Nephron (organoid): ENCODE results near the gene TTC33.

Experiments used
- H3K27ac Mint-ChIP-seq, 3 experiments: 2 replicates each; pipeline ENCODE4 v1.8.0; 2020; ENCODE audit warnings: mixed read lengths in 3 of 3, mild to moderate bottlenecking in 2 of 3, moderate library complexity in 1 of 3
- H3K27me3 Mint-ChIP-seq: 2 replicates; pipeline ENCODE4 v1.8.0; 2021; ENCODE audit warnings: low read depth, mild to moderate bottlenecking, moderate library complexity, mixed read lengths
- H3K36me3 Mint-ChIP-seq: 2 replicates; pipeline ENCODE4 v1.8.0; 2020; ENCODE audit warnings: low read depth, mixed read lengths
- H3K4me1 Mint-ChIP-seq: 2 replicates; pipeline ENCODE4 v1.8.0; 2020; ENCODE audit warnings: mixed read lengths
- H3K4me3 Mint-ChIP-seq, 3 experiments: 2 replicates each; pipeline ENCODE4 v1.8.0; 2020; ENCODE audit warnings: mild to moderate bottlenecking in 3 of 3, mixed read lengths in 3 of 3, moderate library complexity in 2 of 3
- H3K9me3 Mint-ChIP-seq: 2 replicates; pipeline ENCODE4 v1.8.0; 2020; ENCODE audit warnings: mixed read lengths
- TF ChIP-seq, protein P1 (sequence below), 3 experiments: fragments of 200-600 bp; sonication (generic); IDR thresholded peaks; one replicate each; pipeline ENCODE4 v1.5.0; 2021; ENCODE audit warnings: antibody characterized with exemption in 3 of 3; ENCODE audit not compliant: unreplicated experiment in 3 of 3

Gene TTC33

DNA sequence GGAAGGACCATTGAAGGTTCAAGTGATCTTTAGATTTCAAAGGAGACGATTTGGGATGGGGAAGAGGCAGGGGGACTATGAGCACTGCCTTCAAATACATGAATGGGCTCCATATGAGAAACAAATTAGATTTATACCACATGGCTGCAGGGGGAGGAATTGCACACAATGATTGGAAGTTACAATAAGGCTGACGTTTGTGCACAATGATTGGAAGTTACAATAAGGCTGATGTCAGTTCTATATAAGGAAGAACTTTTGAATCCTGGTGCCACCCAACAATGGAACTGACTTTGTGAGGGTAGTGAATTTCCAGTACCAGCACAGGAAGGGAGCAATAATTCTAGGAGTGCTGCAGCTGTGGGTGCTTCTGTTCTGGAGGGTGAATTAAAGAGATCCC lies 171.7 kb downstream of the TTC33 start:
- no peaks in the 10 kb centered on the region for H3K4me1 Mint-ChIP-seq
- no peak overlapping the region for H3K27ac Mint-ChIP-seq
- no peak overlapping the region for H3K4me3 Mint-ChIP-seq
- H3K9me3 Mint-ChIP-seq: no peaks in the 10 kb centered on the region
- no peaks in the 10 kb centered on the region for H3K27me3 Mint-ChIP-seq
- TF ChIP-seq, protein P1, sequence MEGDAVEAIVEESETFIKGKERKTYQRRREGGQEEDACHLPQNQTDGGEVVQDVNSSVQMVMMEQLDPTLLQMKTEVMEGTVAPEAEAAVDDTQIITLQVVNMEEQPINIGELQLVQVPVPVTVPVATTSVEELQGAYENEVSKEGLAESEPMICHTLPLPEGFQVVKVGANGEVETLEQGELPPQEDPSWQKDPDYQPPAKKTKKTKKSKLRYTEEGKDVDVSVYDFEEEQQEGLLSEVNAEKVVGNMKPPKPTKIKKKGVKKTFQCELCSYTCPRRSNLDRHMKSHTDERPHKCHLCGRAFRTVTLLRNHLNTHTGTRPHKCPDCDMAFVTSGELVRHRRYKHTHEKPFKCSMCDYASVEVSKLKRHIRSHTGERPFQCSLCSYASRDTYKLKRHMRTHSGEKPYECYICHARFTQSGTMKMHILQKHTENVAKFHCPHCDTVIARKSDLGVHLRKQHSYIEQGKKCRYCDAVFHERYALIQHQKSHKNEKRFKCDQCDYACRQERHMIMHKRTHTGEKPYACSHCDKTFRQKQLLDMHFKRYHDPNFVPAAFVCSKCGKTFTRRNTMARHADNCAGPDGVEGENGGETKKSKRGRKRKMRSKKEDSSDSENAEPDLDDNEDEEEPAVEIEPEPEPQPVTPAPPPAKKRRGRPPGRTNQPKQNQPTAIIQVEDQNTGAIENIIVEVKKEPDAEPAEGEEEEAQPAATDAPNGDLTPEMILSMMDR (IDR thresholded peaks at IDR 0.05; ENCODE audit: unreplicated experiment in 3 of 3): no peak
- H3K36me3 Mint-ChIP-seq: no peaks in the 10 kb centered on the region

DNA sequence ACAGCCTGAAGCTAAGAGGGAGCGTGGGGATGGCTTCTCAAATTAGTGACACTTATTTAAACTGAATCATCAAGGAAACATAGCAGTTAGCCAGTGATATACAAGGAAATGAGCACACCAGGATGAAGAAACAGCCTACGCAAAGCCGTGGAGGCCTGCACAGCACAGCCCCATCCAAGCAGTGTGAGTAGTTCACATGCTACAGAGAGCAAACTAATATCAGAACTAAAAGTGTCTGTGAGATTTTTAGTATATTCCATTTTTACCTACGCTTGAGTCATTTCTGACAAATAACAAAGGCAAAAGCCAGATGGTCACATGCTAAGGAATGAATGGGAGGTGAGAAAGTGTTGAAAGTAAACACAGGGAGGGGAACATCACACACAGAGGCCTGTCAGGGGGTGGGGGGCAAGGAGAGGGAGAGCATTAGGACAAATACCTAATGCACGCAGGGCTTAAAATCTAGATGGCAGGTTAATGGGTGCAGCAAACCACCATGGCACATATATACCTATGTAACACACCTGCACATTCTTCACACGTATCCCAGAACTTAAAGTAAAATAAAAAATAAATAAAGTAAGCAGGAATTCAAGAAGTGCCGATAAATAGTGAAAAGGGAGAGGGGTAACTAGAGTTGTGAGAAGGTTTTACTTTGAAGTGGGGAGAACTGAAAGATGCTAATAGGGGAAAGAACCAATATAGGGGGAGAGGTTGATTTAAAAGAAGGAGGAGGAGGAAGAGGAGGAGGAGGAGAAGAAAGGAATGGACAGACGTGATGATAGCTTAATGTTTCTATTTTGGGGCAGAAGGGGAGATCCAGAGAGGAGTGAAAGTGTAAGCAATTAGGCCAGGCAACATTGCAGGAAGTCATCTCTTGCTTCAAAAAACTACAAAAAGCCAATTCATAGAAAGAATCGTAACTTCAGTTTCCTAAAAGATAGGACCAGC lies 177.0 kb downstream of the TTC33 start:
- no peak overlapping the region for H3K4me3 Mint-ChIP-seq
- no peaks in the 10 kb centered on the region for H3K36me3 Mint-ChIP-seq
- H3K27me3 Mint-ChIP-seq: no peaks in the 10 kb centered on the region
- peak overlapping the region in 2 of 3 experiments; percentile 73 to 86 for H3K27ac Mint-ChIP-seq
- H3K9me3 Mint-ChIP-seq: no peaks in the 10 kb centered on the region
- TF ChIP-seq, protein P1 (IDR thresholded peaks at IDR 0.05; ENCODE audit: unreplicated experiment in 3 of 3): no peak
- H3K4me1 Mint-ChIP-seq: no peaks in the 10 kb centered on the region

DNA sequence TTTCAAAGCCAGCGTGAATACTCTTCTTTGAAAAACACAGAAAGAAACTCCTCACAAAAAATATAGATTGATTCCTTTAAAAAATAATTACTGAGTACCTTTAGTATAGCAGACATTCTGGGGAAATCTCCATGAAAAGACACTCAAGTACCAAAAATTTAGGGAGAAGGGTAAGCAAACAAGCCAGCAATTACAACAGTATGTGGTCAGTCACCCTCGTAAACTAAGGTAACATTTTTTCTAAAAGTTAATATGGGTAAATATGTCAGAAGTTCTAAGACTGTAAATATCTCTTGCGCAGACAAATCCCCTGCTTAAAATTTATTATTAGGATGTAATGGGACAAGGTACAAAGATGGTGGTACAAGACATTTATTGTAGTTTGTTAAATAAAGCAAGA lies 178.0 kb downstream of the TTC33 start:
- H3K27me3 Mint-ChIP-seq: no peaks in the 10 kb centered on the region
- H3K27ac Mint-ChIP-seq: no peak overlapping the region
- H3K36me3 Mint-ChIP-seq: no peaks in the 10 kb centered on the region
- no peak overlapping the region for H3K4me3 Mint-ChIP-seq
- TF ChIP-seq, protein P1 (IDR thresholded peaks at IDR 0.05; ENCODE audit: unreplicated experiment in 3 of 3): no peak
- no peaks in the 10 kb centered on the region for H3K9me3 Mint-ChIP-seq
- H3K4me1 Mint-ChIP-seq: peaks cover 6% of the 10 kb centered on the region

GRCh38 chr5:40575921-40576320 lies 179.8 kb downstream of the TTC33 start:
- TF ChIP-seq, protein P1 (IDR thresholded peaks at IDR 0.05; ENCODE audit: unreplicated experiment in 3 of 3): no peak
- H3K36me3 Mint-ChIP-seq: no peaks in the 10 kb centered on the region
- no peaks in the 10 kb centered on the region for H3K9me3 Mint-ChIP-seq
- no peak overlapping the region for H3K4me3 Mint-ChIP-seq
- peak overlapping the region in 1 of 3 experiments; percentile 18 for H3K27ac Mint-ChIP-seq
- H3K27me3 Mint-ChIP-seq: no peaks in the 10 kb centered on the region
- peaks cover 11% of the 10 kb centered on the region for H3K4me1 Mint-ChIP-seq

- Mint-ChIP-seq H3K4me3 (no peak overlapping the region), H3K27me3 (no peaks in the 10 kb centered on the region), H3K36me3 (no peaks in the 10 kb centered on the region), H3K4me1 (peaks cover 15% of the 10 kb centered on the region), H3K27ac (peak overlapping the region in 2 of 3 experiments; percentile 18 to 19), H3K9me3 (no peaks in the 10 kb centered on the region)
- TF ChIP-seq, protein P1 (IDR thresholded peaks at IDR 0.05; ENCODE audit: unreplicated experiment in 3 of 3): no peak
These were observed 180.3 kb downstream of the TTC33 start for GRCh38 chr5:40575411-40575810.

GRCh38 chr5:40572937-40573336 lies 182.8 kb downstream of the TTC33 start:
- TF ChIP-seq, protein P1 (IDR thresholded peaks at IDR 0.05; ENCODE audit: unreplicated experiment in 3 of 3): no peak
- H3K4me1 Mint-ChIP-seq: peaks cover 20% of the 10 kb centered on the region
- H3K9me3 Mint-ChIP-seq: no peaks in the 10 kb centered on the region
- no peaks in the 10 kb centered on the region for H3K27me3 Mint-ChIP-seq
- peak overlapping the region; percentile 32 to 73 (median 70) for H3K27ac Mint-ChIP-seq
- no peak overlapping the region for H3K4me3 Mint-ChIP-seq
- no peaks in the 10 kb centered on the region for H3K36me3 Mint-ChIP-seq
